Caco-2 (cell line): ENCODE data around the gene UBE2D3. TPM values are rescaled to one million over a fixed set of nuclear protein-coding genes. Genes with fewer than 3 reads are reported as not detected.

ENCODE experiments used
- BruUV-seq: library from RNA; stranded (reverse); fragments of 400-500 nt; replicated peaks from 2 replicates; lab custom pipeline; 2021; lab: Mats Ljungman, UMichigan
- CTCF ChIA-PET: fragments of 300-600 bp; sonication (Branson Sonifier 250); formaldehyde crosslinking; loops from one replicate; lab custom pipeline; 2022; ENCODE audit warnings: antibody characterized with exemption; lab: Charles Lee
- POLR2A ChIA-PET: fragments of 300-600 bp; sonication (Branson Sonifier 250); formaldehyde crosslinking; loops from one replicate; lab custom pipeline; 2022; ENCODE audit warnings: antibody characterized with exemption; lab: Charles Lee
- DNase-seq, 2 experiments: peaks; one replicate each; pipeline versions ENCODE4 v3.0.0 to v3.0.0-alpha.2; 2020 to 2022
- H3K27me3 ChIP-seq: replicated peaks from 2 replicates; pipeline ENCODE4 v1.6.0; 2011; ENCODE audit warnings: low read length; ENCODE audit not compliant: control insufficient read depth, insufficient read depth
- H3K36me3 ChIP-seq: 2 replicates; pipeline ENCODE4 v1.5.1; 2011; ENCODE audit warnings: low read length; ENCODE audit not compliant: control insufficient read depth, insufficient read depth
- H3K4me1 ChIP-seq: fragments of 250-450 bp; sonication (Bioruptor Pico); 2 replicates; pipeline ENCODE4 v1.5.1; 2020; ENCODE audit warnings: mild to moderate bottlenecking
- H3K4me3 ChIP-seq: 2 replicates; pipeline ENCODE4 v1.5.1; 2011; ENCODE audit warnings: low read depth, mild to moderate bottlenecking, control low read depth, low read length
- H3K9me3 ChIP-seq: fragments of 250-450 bp; sonication (Bioruptor Pico); 2 replicates; pipeline ENCODE4 v1.5.1; 2020; ENCODE audit warnings: mild to moderate bottlenecking, moderate library complexity
- H3K27ac Mint-ChIP-seq: one replicate; pipeline ENCODE4 v1.8.0; 2022; ENCODE audit warnings: mixed read lengths; ENCODE audit not compliant: unreplicated experiment
- H3K27me3 Mint-ChIP-seq: one replicate; pipeline ENCODE4 v1.8.0; 2022; ENCODE audit warnings: mixed read lengths; ENCODE audit not compliant: insufficient read depth, unreplicated experiment
- H3K36me3 Mint-ChIP-seq: one replicate; pipeline ENCODE4 v1.8.0; 2022; ENCODE audit warnings: mild to moderate bottlenecking, mixed read lengths; ENCODE audit not compliant: insufficient read depth, unreplicated experiment
- H3K4me1 Mint-ChIP-seq: one replicate; pipeline ENCODE4 v1.8.0; 2022; ENCODE audit warnings: low read depth, mixed read lengths; ENCODE audit not compliant: unreplicated experiment
- H3K4me3 Mint-ChIP-seq: one replicate; pipeline ENCODE4 v1.8.0; 2022; ENCODE audit warnings: mild to moderate bottlenecking, moderate library complexity, mixed read lengths; ENCODE audit not compliant: unreplicated experiment
- H3K9me3 Mint-ChIP-seq: one replicate; pipeline ENCODE4 v1.8.0; 2022; ENCODE audit warnings: mixed read lengths; ENCODE audit not compliant: unreplicated experiment
- intact Hi-C: fragments of 100-400 bp; cut with micrococcal nuclease; formaldehyde crosslinking; loops from one replicate; pipeline ENCODE4 v1.10.0; 2022; ENCODE audit not compliant: unreplicated experiment
- total RNA-seq: library from RNA; stranded (reverse); gene quantifications from 2 replicates; pipeline ENCODE4 v1.2.3, GENCODE V29; 2022
- TF ChIP-seq, protein P1 (sequence below), 2 experiments: fragments of 200-600 bp in 1 of 2; IDR thresholded peaks; 1 replicate in 1 of 2; 2 replicates in 1 of 2; pipeline versions ENCODE4 v1.5.1 to v1.8.0; 2011 to 2022; ENCODE audit warnings: antibody characterized with exemption in 1 of 2, control low read depth in 1 of 2, inconsistent platforms in 1 of 2, low read depth in 1 of 2, low read length in 1 of 2, mild to moderate bottlenecking in 1 of 2, moderate library complexity in 1 of 2; ENCODE audit not compliant: insufficient read depth in 1 of 2, severe bottlenecking in 1 of 2, unreplicated experiment in 1 of 2

Gene UBE2D3
- total RNA-seq, 1 experiment from 2014 or later, result 305 TPM

DNA sequence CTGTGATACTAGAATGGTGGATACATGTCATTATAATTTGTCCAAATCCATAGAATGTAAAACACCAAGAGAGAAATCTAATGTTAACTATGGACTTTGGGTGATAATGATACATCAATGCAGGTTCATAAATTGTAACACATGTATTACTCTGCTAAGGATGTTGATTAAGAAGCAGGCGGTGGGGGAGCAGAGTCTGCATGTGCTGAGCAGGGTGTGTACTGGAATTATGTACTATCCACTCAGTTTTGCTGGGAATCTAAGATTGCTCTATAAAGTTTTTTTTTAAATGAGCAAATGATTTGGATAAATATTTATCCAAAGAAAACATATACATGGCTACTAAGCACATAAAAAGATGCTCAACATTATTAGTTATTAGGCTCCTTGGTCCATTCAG lies 51.5 kb downstream of the UBE2D3 start:
- Mint-ChIP-seq H3K27ac (no peak overlapping the region), H3K4me3 (no peak overlapping the region), H3K9me3 (no peaks in the 10 kb centered on the region), H3K4me1 (peaks cover 26% of the 10 kb centered on the region), H3K36me3 (no peaks in the 10 kb centered on the region), H3K27me3 (no peaks in the 10 kb centered on the region)
- no TSS peak for BruUV-seq
- intact Hi-C loops, result no loop called here
- Histone ChIP-seq H3K4me3 (no peak overlapping the region), H3K4me1 (peaks cover 23% of the 10 kb centered on the region), H3K9me3 (no peaks in the 10 kb centered on the region), H3K27me3 (no peaks in the 10 kb centered on the region), H3K36me3 (no peaks in the 10 kb centered on the region)
- TF ChIP-seq, protein P1, sequence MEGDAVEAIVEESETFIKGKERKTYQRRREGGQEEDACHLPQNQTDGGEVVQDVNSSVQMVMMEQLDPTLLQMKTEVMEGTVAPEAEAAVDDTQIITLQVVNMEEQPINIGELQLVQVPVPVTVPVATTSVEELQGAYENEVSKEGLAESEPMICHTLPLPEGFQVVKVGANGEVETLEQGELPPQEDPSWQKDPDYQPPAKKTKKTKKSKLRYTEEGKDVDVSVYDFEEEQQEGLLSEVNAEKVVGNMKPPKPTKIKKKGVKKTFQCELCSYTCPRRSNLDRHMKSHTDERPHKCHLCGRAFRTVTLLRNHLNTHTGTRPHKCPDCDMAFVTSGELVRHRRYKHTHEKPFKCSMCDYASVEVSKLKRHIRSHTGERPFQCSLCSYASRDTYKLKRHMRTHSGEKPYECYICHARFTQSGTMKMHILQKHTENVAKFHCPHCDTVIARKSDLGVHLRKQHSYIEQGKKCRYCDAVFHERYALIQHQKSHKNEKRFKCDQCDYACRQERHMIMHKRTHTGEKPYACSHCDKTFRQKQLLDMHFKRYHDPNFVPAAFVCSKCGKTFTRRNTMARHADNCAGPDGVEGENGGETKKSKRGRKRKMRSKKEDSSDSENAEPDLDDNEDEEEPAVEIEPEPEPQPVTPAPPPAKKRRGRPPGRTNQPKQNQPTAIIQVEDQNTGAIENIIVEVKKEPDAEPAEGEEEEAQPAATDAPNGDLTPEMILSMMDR (IDR thresholded peaks at IDR 0.05; ENCODE audit: insufficient read depth in 1 of 2, low read depth in 1 of 2, low read length in 1 of 2, severe bottlenecking in 1 of 2, unreplicated experiment in 1 of 2), result no peak
- no peak for DNase-seq
- POLR2A ChIA-PET, result no interaction called here
- CTCF ChIA-PET, result interaction anchor here (0.6 kb wide), 1 partner anchor 155 kb away, joined by 5 read pairs; no protein-coding TSS in a partner anchor

DNA sequence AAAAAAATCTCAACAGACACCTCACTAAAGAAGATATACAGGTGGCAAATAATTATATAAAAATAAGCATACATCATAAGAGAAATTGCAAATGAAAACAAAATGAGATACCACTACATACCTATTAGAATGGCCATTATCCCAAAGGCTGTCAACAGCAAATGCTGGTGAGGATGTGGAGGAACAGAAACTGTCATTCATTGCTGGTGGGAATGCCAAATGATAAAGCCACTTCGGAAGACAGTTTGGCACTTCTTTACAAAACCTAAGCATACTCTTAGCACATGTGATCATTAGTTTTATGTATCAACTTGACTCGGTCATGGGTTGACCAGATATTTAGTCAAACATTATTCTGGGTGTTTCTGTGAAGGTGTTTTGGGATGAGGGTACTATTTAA lies 53.1 kb downstream of the UBE2D3 start:
- POLR2A ChIA-PET, result no interaction called here
- CTCF ChIA-PET, result no interaction called here

DNA sequence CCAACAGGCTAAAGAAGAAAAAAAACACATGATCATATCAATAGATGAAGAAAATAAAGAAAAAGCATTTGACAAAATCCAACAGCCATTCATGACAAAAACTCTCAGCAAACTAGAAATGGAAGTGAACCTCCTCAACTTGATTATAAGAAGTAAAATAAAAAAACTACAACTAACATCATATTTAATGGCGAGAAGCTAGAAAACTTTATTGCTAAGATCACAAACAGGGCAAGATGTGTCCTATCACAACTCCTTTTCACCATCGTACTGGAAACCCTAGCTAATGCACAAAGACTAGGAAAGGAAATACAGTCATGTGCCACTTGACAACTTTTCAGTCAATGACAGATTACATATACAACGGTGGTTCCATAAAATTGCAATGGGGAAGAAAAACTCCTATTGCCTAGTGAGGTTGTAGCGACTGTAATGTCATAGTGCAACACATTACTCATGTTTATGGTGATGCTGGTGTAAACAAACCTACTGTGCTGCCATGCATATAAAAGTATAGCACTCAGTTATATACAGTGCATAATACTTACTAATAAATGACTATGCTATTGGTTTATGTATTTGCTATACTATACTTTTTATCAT lies 54.5 kb downstream of the UBE2D3 start:
- no TSS peak for BruUV-seq
- H3K4me1 Mint-ChIP-seq, result peaks cover 7% of the 10 kb centered on the region
- Histone ChIP-seq H3K9me3 (no peaks in the 10 kb centered on the region), H3K4me1 (no peaks in the 10 kb centered on the region), H3K36me3 (no peaks in the 10 kb centered on the region), H3K4me3 (no peak overlapping the region), H3K27me3 (no peaks in the 10 kb centered on the region)
- intact Hi-C loops, result no loop called here
- ChIA-PET POLR2A (no interaction called here), CTCF (no interaction called here)
- DNase-seq, result no peak
- H3K27ac Mint-ChIP-seq, result no peak overlapping the region
- TF ChIP-seq, protein P1 (IDR thresholded peaks at IDR 0.05; ENCODE audit: insufficient read depth in 1 of 2, low read depth in 1 of 2, low read length in 1 of 2, severe bottlenecking in 1 of 2, unreplicated experiment in 1 of 2), result no peak
- no peaks in the 10 kb centered on the region for H3K9me3 Mint-ChIP-seq
- no peak overlapping the region for H3K4me3 Mint-ChIP-seq
- H3K27me3 Mint-ChIP-seq, result no peaks in the 10 kb centered on the region
- H3K36me3 Mint-ChIP-seq, result no peaks in the 10 kb centered on the region

More for the DNA sequence above, 53.1 kb downstream of the UBE2D3 start:
- Mint-ChIP-seq H3K4me1 (peaks cover 16% of the 10 kb centered on the region), H3K27me3 (no peaks in the 10 kb centered on the region), H3K36me3 (no peaks in the 10 kb centered on the region), H3K4me3 (no peak overlapping the region), H3K9me3 (no peaks in the 10 kb centered on the region), H3K27ac (no peak overlapping the region)
- no peaks in the 10 kb centered on the region for H3K27me3 ChIP-seq
- TF ChIP-seq, protein P1 (IDR thresholded peaks at IDR 0.05; ENCODE audit: insufficient read depth in 1 of 2, low read depth in 1 of 2, low read length in 1 of 2, severe bottlenecking in 1 of 2, unreplicated experiment in 1 of 2), result no peak
- DNase-seq, result no peak
- no peaks in the 10 kb centered on the region for H3K36me3 ChIP-seq
- H3K9me3 ChIP-seq, result no peaks in the 10 kb centered on the region
- H3K4me3 ChIP-seq, result no peak overlapping the region
- peaks cover 10% of the 10 kb centered on the region for H3K4me1 ChIP-seq
- BruUV-seq, result no TSS peak
- intact Hi-C loops, result no loop called here
